AG04450 (cell line): Measurements from ENCODE around the gene PAN2. TPM values are rescaled to one million over a fixed set of nuclear protein-coding genes. Genes with fewer than 3 reads are reported as not detected.
"Not testable (repeated sequence)": the region's sequence is repeated elsewhere in the genome, so short reads cannot be mapped to it uniquely, and the experiment has no call there.

Experiments
- CTCF ChIA-PET: fragments of 300-600, 350-600 bp; formaldehyde crosslinking; extraction: SDS; loops from one replicate; lab custom pipeline; 2022; ENCODE audit warnings: antibody characterized with exemption, inconsistent platforms; lab: Charles Lee
- POLR2A ChIA-PET: fragments of 350-600 bp; formaldehyde crosslinking; extraction: SDS; loops from one replicate; lab custom pipeline; 2021; ENCODE audit warnings: antibody characterized with exemption, inconsistent platforms; lab: Yijun Ruan, JAX
- DNase-seq: peaks from one replicate; pipeline ENCODE4 v3.0.0-alpha.2; 2011; ENCODE audit warnings: low read depth, low spot score
- H3K27ac ChIP-seq: one replicate; pipeline ENCODE4 v1.5.1; 2012; ENCODE audit warnings: low read depth, low read length, control low read depth
- H3K27me3 ChIP-seq: one replicate; pipeline ENCODE4 v1.6.0; 2012; ENCODE audit warnings: low read length; ENCODE audit not compliant: control insufficient read depth, insufficient read depth
- H3K4me3 ChIP-seq: 2 replicates; pipeline ENCODE4 v1.5.1; 2011; ENCODE audit warnings: mild to moderate bottlenecking, low read depth, low read length, control low read depth
- H3K9me3 ChIP-seq: 2 replicates; pipeline ENCODE4 v1.5.1; 2012; ENCODE audit warnings: low read length; ENCODE audit not compliant: control insufficient read depth, insufficient read depth
- polyA plus RNA-seq: library from polyadenylated mRNA; depleted of rRNA; stranded (reverse); fragments of >200 nt; gene quantifications from 2 replicates; pipeline ENCODE4 v1.2.3, GENCODE V29; 2011
- TF ChIP-seq, protein P1 (sequence below): IDR thresholded peaks from 2 replicates; pipeline ENCODE4 v1.5.1; 2011; ENCODE audit warnings: low read depth, low read length, control low read depth, inconsistent platforms

The PAN2 gene
- polyA plus RNA-seq, 1 experiment, result 18.5 TPM

DNA sequence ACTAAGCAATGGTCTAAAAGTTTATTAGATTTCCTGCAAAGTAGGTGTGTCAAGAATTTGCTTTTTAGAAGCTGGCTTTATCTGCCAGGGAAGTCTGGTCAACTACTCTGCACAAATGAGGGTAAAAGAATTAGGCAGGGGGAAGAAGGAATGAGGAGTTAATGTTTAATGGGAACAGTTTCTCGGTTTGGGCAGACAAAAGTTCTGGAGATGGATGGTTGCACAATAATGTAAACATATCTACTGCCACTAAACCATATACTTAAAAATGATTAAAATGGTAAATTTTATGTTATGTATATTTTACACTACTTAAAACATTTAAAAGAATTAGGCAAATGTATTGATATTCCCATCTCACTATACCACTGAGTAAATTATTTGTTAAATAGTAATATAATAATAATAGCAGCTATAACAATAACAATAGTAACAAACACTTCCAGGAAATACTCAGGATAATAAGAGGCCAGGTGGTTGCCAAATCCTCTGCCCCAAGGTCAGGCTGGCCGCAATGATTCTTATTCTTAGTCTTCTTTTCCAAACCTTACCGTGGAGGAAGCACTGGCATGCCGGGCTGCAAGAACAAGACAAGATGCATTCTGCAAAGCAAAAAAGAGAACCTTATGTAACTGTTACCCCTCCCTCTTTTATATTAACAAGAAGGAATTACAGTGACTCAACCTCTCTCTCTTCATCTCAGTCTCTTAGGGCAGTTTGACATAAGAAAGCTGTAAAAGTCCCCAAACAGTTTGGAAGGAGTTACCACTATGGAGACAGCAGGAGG lies 47.6 kb downstream of the PAN2 start:
- no peak for DNase-seq
- ChIA-PET CTCF (interaction anchor here (0.5 to 2.7 kb wide), 7 partner anchors 13 to 232 kb away, joined by 3 to 21 read pairs (median 5); partner anchors contain the start of gene PAN2), POLR2A (interaction anchor here (0.7 to 0.9 kb wide), 2 partner anchors 14 to 244 kb away, joined by 3 to 4 read pairs; partner anchors contain the start of gene CS)
- TF ChIP-seq, protein P1, sequence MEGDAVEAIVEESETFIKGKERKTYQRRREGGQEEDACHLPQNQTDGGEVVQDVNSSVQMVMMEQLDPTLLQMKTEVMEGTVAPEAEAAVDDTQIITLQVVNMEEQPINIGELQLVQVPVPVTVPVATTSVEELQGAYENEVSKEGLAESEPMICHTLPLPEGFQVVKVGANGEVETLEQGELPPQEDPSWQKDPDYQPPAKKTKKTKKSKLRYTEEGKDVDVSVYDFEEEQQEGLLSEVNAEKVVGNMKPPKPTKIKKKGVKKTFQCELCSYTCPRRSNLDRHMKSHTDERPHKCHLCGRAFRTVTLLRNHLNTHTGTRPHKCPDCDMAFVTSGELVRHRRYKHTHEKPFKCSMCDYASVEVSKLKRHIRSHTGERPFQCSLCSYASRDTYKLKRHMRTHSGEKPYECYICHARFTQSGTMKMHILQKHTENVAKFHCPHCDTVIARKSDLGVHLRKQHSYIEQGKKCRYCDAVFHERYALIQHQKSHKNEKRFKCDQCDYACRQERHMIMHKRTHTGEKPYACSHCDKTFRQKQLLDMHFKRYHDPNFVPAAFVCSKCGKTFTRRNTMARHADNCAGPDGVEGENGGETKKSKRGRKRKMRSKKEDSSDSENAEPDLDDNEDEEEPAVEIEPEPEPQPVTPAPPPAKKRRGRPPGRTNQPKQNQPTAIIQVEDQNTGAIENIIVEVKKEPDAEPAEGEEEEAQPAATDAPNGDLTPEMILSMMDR, result no peak
- Histone ChIP-seq H3K27me3 (no peaks in the 10 kb centered on the region), H3K4me3 (no peak overlapping the region), H3K27ac (no peak overlapping the region), H3K9me3 (no peaks in the 10 kb centered on the region)

DNA sequence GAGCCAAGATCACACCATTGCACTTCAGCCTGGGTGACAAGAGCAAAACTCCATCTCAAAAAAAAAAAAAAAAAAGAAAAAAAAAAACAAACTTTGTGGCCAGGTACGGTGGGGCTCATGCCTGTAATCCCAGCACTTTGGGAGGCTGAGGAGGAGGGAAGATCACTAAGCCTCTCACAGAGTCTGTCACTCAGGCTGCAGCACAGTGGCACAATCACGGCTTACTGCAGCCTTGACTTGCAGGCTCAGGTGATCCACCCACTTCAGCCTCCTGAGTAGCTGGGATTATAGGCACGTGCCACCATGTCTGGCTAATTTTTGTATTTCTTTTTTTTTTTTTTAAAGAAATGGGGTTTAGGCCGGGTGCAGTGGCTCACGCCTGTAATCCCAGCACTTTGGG lies 49.5 kb downstream of the PAN2 start:
- H3K4me3 ChIP-seq, DNase-seq, H3K27ac ChIP-seq, H3K27me3 ChIP-seq, H3K9me3 ChIP-seq, POLR2A ChIA-PET, CTCF ChIA-PET: not testable (repeated sequence)

DNA sequence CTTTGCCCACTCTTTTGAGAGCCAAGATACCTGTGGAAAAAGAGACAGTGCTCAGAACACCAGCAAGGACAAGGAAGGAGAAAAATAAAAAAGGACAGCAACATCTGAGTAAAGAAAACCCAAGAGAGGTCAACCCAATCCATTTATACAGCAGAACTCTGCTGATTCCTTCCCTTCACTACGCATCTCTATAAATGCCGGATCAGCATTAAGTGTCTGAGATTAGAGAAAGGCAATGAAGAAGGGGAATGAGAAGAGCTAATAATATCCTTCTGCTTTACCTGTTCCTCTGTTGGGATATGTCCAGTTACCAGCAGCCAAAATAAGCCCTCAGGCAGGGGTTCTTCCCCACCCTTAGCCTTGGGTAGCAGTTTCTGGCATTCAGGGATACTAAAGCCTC lies 51.2 kb downstream of the PAN2 start:
- no peak for DNase-seq
- Histone ChIP-seq H3K9me3 (no peaks in the 10 kb centered on the region), H3K4me3 (no peak overlapping the region), H3K27ac (no peak overlapping the region), H3K27me3 (no peaks in the 10 kb centered on the region)
- TF ChIP-seq, protein P1, result no peak
- ChIA-PET CTCF (no interaction called here), POLR2A (no interaction called here)

DNA sequence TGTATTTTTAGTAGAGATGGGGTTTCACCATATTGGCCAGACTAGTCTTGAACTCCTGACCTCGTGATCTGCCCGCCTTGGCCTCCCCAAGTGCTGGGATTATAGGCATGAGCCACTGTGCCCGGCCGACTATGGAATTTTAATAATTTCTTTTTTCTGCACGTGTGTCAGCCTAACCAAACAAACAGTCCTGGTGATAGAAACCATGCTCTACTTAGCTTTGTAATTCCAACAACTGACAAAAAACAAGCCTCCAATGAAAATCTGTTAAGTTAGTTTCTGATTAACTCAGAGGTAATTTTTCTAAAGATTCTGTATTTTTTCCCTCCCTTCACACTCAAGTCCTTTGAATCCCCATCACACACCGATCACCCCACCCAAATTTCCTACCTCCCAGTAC lies 51.8 kb downstream of the PAN2 start:
- DNase-seq, result no peak
- Histone ChIP-seq H3K27me3 (no peaks in the 10 kb centered on the region), H3K4me3 (no peak overlapping the region), H3K9me3 (no peaks in the 10 kb centered on the region), H3K27ac (no peak overlapping the region)
- POLR2A ChIA-PET, result no interaction called here
- CTCF ChIA-PET, result no interaction called here
- TF ChIP-seq, protein P1, result no peak

DNA sequence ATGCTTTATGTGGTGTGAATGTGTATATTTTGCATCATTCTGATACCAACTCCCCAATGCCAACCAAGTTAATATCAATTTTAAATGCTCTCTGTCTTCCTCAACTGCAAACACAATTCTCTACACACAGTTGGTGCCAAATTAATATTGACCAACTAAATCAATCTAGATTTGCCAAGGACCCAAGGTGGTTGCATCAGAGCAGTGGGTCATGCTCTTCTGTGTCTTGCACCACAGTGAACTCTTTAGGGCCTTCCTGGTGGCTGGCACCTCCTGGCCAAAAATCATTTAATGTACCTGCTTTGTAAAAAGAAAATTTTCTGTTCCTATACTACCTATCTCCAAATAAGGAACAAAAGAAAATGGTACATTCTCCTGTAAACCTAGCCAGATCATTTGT lies 53.0 kb downstream of the PAN2 start:
- Histone ChIP-seq H3K27me3 (no peaks in the 10 kb centered on the region), H3K4me3 (no peak overlapping the region), H3K9me3 (no peaks in the 10 kb centered on the region), H3K27ac (no peak overlapping the region)
- DNase-seq, result no peak
- TF ChIP-seq, protein P1, result no peak
- POLR2A ChIA-PET, result interaction anchor here (0.6 kb wide), 1 partner anchor 40 kb away, joined by 9 read pairs; no protein-coding TSS in a partner anchor
- CTCF ChIA-PET, result no interaction called here
